ENCODE results near the gene RAD23B. TPM values are rescaled to one million over a fixed set of nuclear protein-coding genes. Genes with fewer than 3 reads are reported as not detected.

Gene RAD23B
- 77.6 and 92.1 TPM in 2 replicates for total RNA-seq (ENCODE audit: low replicate concordance)

DNA sequence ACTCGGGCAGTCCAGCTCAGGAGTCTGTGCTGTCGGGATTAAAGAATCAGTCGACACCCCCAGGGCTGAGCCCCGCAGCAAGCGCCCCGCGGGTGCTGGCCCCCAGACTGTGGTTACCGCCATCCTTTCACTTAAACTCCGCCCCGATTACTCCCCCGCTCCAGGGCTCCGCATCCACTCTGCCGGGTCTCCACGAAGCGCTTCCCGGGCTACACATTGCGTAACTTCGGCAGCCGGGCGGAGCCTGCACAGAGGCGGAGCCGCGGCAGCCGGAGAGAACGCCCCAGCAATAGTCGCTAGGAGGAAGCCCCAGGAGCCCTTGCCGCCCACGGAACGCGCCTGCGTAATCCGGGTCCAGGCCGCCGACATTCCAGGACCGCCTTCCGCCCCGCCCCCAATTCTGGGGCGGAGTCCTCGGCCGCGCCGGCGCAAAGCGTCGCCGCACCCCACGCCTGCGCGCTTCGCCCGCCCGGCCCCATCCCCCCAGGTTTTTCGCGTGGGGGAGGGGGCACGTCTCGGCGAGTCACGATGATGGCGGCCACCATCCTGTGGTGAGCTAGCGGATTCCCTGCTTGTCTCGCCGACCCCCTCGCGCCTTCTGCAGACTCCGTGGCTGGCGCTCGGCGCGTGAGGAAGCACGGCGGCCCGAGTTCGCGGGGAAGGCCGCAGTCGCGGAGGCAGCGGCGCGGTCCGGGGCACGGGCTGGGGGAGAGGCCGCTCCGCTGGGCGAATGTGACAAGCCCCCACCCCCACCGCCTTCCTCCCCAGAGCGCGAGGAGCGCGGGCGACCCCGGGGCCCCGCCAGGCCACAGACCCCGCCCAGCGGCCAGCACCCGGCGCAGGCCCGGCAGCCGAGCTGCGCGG lies at the start of gene RAD23B:
RAD23B (plus strand) TSS at position 521 of the 864 bp plus-strand sequence. CDS start 351 bp downstream, outside the sequence.

Other genes with a start within 250 kb of the RAD23B start
- 4.4 and 10.4 TPM in 2 replicates for gene KLF4, start 206.5 kb downstream of the RAD23B start, total RNA-seq (ENCODE audit: low replicate concordance)

Measured in smooth muscle cell of the coronary artery (primary cell).